Effector CD4-positive, alpha-beta T cell (primary cell): ENCODE results near the gene KCTD21.

ENCODE experiments used
- DNase-seq: peaks from one replicate; pipeline ENCODE4 v3.0.0-alpha.2; 2020

The KCTD21 gene

DNA sequence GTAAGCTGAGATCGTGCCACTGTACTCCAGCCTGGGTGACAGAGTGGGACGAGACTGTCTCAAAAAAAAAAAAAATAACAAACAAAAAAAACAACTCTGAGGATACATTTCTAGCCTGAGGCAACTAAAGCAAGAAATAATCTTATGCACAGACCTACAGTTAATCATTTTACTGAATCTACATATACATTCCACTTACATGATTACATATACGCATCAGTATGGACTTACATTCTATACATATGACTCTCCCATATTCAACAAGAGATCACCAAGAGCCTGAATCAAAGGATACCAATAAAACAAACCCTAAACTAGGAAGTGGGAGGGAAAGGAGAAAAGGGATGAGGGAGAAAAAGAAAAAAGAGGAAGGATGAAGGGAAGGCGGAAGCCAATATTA is 50.1 kb downstream of the KCTD21 start:
- DNase-seq = no peak

- DNase-seq = no peak
These were observed 56.0 kb downstream of the KCTD21 start for GRCh38 chr11:78132475-78132874.

DNA sequence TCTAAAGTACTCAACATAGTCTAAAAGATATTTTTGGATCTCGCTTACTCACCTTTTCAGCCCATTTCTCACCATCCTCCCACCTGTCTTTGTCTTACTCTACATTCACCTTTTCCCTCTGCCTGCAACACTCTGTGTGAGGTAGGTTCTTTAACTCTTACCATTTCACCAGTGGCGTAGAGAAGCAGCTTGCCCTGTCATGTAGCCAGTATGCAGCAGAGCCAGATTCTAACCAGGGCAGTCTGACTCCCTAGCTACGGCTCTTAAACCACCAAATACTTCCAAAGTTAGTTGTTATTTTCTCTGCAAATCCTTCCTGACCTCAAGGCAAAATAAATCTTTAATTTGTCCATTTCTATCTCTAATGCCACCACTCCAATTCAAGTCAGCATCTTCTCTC is 56.5 kb downstream of the KCTD21 start:
- DNase-seq = no peak

DNA sequence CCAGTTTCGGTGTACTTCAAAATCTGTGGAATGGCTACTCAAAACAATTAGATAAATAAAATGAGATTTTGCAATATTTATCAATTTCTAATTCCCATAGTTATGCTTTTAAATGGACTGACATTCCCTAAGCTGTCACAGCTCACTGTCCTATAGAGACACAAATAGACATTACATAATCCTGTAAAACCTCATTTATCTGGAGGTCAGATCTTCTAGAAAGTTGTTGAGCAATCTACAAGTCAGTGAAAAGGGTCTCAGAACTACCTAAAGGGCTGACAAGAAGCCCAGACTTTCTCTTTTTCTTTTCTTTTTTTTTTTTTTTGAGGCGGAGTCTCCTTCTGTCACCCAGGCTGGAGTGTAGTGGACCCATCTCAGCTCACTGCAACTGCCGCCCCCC is 61.0 kb downstream of the KCTD21 start:
- no peak for DNase-seq
